Activated naive CD4-positive, alpha-beta T cell (primary cell): ENCODE data around the gene PLEKHO2.
"Not testable (repeated sequence)": the region's sequence is repeated elsewhere in the genome, so short reads cannot be mapped to it uniquely, and the experiment has no call there.

ENCODE experiments used
- DNase-seq, 4 experiments: peaks; one replicate each; lab custom pipeline; 2025; lab: John Stamatoyannopoulos, UW

Gene PLEKHO2, protein sequence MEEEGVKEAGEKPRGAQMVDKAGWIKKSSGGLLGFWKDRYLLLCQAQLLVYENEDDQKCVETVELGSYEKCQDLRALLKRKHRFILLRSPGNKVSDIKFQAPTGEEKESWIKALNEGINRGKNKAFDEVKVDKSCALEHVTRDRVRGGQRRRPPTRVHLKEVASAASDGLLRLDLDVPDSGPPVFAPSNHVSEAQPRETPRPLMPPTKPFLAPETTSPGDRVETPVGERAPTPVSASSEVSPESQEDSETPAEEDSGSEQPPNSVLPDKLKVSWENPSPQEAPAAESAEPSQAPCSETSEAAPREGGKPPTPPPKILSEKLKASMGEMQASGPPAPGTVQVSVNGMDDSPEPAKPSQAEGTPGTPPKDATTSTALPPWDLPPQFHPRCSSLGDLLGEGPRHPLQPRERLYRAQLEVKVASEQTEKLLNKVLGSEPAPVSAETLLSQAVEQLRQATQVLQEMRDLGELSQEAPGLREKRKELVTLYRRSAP

DNA sequence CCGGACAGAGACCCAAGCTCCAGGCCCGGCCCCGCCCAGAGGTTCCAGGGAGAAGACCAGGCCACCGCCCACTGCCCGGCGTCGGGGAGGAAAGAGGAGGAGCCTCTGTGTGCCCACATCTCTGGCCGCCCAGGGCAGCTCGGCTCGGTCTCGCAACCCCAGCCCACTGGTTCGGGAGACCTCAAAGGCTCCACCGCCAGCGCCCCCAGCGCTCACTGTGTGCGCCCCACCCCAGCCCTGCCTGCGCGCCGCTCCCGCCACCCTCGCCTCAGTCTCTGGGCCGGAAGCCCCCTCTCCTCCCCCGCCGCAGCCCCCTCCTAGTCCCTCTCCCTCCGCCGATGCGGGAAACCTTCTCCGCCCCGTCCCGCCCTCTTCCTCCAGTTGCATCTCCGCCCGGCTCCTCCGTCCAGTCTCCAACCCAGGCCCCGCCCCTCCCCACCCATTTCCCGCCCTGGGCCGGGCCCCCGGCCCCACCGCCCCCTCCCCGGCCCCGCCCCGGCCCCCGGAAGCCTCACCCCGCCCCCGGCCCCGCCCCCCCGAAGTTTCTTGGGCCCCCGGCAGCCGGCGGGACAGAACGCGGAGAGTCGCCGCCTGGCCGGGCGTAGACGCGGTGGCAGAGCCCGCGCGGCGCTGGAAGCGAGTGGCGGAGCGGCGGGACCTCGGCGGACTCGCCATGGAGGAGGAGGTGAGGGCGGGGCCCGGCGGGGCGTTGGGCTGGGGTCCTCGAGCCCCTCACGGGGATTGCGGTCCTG lies at the start of gene PLEKHO2:
TSS of gene PLEKHO2 (plus strand) at position 572 of the 752 bp plus-strand sequence. CDS start at position 674, 102 bp downstream.
- DNase-seq: peak; percentile 35 to 91 (median 68)

DNA sequence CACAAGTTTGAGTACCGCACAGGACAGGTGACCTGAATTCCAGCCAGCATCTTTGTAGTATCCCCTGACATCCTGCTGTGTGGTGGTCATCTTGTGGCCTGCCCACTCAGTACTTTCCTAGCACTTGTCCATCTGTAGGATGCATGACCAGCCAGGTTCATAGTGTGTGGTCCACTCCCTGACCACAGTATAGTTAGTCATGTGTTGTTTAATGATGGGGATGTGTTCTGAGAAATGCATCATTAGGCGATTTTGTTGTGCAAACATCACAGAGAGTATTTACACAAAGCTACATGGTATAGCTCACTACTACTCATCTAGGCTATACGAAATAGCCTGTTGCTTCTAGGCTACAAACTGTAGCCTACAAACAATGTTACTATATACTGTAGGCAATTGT lies 49.4 kb upstream of the PLEKHO2 start:
- no peak for DNase-seq

DNA sequence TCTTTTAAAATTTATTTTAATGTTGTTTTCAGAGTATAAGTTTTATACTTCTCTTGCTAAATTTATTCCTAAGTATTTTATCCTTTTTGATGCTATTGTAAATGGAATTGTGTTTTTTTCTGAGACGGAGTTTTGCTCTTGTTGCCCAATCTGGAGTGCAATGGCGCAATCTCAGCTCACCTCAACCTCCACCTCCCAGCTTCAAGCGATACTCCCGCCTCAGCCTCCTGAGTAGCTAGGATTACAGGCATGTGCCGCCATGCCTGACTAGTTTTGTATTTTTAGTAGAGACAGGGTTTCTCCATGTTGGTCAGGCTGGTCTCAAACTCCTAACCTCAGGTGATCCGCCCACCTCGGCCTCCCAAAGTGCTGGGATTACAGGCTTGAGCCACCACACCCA lies 46.4 kb upstream of the PLEKHO2 start:
- not testable (repeated sequence) for DNase-seq

DNA sequence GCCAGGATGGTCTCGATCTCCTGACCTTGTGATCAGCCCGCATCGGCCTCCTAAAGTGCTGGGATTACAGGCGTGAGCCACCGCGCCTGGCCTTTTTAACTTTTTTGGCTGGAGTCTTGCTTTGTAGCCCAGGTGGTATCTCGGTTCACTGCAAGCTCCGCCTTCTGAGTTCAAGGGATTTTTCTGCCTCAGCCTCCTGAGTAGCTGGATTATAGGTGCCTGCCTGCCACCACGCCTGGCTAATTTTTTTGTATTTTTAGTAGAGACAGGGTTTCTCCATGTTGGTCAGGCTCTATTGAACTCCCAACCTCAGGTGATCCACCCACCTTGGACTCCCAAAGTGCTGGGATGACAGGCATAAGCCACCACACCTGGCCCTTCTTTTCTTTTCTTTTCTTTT lies 45.8 kb upstream of the PLEKHO2 start:
- DNase-seq: not testable (repeated sequence)

DNA sequence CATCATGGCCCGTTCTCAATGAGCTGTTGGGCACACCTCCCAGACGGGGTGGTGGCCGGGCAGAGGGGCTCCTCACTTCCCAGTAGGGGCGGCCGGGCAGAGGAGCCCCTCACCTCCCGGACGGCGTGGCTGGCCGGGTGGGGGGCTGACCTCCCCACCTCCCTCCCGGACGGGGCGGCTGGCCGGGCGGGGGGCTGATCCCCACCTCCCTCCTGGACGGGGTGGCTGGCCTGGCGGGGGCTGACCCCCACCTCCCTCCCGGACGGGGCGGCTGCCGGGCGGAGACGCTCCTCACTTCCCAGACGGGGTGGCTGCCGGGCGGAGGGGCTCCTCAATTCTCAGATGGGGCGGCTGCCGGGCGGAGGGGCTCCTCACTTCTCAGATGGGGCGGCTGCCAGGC lies 42.8 kb upstream of the PLEKHO2 start:
- not testable (repeated sequence) for DNase-seq

DNA sequence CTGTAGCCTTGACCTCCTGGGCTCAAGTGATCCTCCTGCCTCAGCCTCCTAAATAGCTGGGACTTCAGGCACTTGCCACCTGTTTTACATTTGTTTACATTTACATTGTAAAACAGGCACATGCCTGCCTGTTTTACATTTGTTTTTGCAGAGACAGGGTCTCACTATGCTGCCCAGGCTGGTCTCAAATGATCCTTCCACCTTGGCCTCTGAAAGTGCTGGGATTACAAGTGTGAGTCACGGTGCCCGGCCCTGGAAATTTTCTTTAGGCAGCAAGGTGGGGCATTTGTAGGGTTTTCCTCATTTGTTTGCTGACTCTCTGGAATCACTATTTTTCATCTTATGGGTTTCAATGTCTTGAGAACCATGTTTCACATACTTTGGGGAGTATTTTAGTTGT lies 41.2 kb upstream of the PLEKHO2 start:
- no peak for DNase-seq

DNA sequence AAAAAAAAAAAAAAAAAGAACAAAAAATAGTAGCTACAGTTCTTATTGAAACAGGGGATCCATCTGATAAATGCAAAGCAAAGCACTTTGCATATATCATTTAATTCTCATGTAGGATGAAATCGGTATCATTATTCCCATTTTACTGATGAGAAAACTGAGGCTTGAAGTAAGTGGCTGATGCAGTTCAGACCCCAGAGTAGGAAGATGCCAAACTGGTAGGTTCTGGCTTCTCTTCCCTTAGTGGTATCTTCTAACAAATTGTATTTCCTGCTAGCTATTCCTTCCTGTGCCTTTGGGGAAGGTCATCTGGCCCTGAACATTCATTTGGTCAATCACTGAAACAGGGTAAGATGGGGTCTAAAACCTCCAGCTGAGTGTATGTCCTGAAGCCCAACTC lies 38.2 kb upstream of the PLEKHO2 start:
- DNase-seq: no peak

DNA sequence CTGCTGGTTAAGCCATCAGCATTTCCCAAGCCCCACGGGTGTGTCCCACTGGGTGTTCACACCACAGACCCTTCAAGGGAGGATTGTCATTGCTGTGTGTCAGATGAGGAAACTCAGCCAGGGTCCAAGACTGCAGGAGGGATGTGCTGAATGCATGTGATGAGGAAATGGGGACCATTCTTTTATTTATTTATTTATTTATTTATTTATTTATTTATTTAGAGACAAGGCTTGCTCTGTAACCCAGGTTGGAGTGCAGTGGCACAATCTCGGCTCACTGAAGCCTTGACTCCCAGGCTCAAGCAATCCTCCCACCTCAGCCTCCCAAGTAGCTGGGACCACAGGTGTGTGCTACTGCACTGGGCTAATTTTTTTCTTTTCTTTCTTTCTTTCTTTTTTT lies 37.1 kb upstream of the PLEKHO2 start:
- no peak for DNase-seq

DNA sequence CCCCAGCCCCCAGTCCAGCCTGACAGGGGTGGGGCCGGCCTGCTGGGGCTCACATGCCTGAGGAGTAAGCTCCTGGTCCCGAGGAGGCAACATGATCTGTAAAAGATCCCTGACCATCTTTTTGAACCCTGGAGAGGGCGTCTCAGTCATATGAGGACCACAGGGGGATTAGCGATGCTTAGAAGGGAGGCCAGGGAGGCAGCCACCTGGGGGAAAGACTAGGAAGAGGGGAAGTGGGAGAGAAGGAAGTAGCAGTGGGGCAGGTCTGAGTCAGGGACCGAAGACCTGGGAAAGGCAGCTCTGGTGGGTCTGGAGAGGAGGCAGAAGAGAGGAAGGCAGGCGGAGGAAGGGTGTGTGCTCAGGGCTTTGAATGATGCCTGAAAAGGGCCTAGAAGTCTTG lies 35.2 kb upstream of the PLEKHO2 start:
- no peak for DNase-seq

DNA sequence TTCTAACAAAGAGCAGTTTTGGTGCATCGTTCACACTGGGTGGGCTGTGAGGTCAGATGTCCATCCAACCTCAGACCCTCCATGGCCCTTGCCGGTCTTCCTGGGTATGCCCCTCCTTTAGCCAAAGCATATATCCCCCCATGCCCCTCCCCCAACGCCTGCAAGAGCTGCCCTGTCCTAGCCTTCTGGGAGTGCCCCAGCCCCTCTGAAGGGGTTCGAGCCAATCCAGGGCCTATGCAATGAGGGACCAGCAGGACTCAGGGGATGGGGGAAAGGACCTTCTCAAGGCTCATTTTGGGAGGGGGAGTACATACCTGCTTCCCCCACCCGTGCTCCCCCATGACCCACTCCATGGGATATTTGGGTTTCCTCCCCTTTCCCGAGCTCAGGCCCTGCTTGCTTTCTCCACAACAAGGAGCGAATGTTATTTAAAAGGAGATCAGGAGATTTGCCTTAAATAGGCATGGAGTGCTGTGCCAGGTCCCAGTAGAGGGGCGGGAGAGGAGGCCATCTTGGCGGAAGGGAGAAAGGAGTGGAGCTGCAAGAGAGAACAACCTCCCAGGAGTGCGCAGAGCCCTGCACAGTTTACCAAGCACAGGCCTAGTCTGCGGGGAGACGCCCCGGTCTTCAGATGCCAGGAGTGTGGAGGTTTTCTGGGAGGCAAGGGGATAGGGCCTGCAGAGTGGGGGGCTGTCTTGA lies 34.5 kb upstream of the PLEKHO2 start:
- DNase-seq: no peak

DNA sequence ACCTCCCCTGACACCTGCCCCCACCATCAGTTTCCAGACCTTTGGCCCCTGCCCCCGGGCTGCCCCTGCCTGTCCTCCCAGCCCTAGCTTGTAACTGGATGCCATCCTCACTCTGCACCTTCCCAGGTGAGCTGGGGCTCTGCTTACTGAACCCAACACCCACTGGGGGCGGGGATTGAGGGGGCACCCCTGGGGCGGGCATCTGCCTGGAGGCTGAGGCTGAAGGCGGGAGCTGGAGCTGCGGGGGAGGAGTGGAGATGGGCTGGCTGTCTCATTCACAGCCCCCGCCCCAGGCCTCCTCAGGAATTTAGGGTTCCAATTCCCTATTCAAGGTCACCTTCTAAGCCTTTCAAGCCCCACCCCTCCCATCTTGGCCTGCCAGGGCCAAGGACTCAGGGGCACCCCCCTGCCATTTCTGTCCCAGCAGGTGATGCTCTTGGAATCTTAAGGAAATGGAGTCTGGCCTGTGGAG lies 33.9 kb upstream of the PLEKHO2 start:
- DNase-seq: no peak

DNA sequence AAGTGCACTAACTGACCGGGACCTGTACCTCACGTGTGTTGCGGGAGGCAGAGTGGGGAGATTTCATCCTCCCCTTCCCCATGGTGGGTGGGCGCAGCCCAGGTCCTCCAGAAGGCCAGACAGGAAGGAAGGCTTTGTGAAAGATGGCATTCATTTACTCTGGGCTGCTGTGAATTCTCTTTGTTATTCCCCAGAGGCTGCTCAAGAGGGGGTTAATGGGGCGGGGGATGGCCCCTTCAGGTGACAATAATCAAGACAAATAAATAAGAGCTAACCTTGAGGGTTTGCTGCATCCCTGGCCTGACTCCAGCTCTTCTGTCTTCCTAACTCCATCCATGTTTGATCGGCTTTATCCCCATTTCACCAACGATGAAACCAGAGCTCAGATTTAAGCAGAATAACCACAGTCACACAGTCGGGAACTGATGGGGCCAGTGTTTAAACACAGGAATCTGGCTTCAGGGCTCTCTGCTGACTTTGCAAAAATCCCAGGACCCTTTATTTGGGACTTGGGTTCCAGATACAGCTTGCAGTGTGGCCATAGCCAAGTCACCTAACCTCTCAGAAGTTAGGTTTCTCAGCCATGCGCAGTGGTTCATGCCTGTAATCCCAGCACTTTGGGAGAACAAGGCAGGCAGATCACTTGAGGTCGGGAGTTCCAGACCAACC lies 32.8 kb upstream of the PLEKHO2 start:
- DNase-seq: no peak

DNA sequence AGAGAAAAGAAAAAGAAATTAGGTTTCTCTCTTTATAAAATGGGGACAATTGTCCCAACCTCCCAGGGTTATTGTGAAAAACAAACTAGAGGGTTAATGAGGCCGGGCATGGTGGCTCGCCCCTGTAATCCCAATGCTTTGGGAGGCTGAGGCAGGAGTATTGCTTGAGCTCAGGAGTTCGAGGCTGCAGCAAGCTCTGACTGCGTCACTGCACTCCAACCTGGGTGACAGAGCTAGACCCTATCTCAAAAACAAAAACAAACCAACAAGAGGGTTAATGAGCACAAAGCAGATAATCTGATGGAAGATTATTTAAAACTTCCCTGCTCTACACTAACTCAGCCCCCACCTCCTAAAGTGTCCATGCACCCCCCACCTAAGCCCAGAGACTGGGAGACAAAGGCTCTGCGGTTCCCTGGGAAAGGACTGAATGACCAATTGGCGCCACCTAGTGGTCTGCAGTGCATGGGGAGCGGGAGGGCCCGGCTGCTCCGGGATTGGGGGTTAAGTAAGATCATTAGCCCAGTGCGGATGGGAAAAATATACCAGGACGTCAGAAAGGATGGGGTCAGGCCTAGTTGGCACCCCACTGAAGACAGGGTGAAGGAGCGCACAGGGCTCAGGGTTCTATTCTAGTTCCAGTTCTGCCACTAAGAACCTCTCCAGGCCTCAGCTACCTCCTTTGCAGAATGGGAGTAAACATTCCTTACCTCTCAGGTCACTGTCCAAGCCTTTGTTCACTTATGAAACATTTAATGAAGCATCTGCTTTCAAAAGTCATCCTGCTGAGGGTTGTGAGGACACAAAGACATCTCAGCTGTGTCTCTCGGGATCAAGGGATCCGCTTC lies 31.8 kb upstream of the PLEKHO2 start:
- DNase-seq: peak; percentile 24 to 52 (median 37)

DNA sequence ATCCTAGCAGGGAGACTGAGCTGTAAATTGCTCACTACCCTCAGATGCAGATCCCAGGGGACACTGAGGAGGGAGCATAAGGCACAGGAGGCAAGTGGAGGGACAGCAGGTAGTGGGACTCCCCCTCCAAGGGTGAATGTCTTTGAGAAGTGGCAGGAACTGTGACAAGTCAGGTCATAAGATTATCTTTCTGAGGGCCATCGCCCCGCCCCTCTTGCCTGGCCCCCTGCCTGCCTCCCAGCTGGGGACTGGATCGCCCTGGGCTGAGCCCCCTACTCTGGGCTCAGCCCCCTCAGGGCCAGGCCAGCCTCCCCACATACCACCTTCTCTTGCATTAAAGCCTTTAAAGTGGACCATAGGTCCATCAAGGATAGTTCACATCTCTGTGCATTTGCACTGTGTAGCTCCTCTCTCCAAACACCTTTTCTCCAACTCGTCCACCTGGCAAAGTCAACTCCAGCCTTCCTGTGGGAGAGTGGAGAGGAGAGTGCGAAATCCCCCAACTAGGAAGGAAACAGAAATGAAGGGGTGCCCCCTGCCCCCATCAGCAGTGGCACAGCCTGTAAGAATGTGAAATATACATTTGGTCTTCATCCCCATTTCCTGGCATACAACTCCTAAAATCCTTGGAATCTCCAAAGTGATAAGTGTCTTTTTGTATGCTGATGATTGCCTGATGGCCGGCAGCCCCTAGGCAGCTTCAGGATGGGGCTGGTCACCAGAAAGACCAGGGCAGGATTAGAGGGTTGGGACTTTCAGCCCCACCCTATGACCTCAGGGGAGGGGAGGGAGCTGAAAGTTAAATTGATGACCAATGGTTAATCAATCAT lies 31.0 kb upstream of the PLEKHO2 start:
- no peak for DNase-seq

DNA sequence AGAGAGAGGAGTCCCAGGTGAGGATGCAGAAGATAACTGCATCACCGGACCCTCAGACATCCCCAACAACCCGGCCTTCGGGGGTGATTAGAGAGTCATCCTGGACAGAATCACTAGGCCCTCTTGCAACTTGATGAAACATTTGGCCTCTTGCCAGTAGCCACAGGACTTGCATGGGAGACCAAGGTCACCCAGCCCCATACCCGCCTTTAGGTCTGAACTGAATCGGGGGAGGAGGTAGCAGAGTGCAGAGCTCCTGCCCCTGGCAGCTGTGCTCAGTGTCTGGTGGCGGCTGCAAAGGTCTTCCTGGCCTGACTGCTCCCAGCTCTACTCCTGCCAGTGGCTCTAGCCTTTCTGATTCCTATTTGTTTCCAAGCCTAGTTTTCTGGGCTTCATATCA lies 28.6 kb upstream of the PLEKHO2 start:
- DNase-seq: no peak

DNA sequence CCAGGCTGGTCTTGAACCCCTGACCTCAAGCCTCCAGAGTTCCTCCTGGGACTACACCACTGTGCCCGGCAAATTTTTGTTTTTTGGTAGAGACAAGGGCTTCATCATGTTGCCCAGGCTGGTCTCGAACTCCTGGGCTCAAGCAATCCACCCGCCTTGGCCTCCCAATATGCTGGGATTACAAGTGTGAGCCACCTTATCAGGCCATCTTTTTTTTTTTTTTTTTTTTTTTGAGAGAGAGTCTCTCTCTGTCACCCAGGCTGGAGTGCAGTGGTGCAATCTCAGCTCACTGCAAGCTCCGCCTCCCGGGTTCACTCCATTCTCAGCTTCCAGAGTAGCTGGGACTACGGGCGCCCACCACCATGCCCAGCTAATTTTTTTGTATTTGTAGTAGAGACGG lies 27.4 kb upstream of the PLEKHO2 start:
- DNase-seq: not testable (repeated sequence)

DNA sequence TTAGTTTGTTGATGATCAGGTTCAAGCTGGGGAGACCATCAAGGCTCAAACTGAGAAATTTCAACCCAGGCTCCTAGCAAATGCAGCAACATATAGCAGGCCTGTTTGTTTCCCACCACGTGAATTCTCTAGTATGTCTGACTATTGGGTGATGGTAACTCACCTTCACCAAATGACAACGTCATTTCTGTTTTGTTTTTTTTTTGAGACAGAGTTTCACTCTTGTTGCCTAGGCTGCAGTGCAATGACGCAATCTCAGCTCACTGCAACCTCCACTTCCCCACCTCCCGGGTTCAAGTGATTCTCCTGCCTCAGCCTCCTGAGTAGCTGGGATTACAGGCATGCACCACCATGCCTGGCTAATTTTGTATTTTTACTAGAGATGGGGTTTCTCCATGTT lies 26.8 kb upstream of the PLEKHO2 start:
- DNase-seq: not testable (repeated sequence)

DNA sequence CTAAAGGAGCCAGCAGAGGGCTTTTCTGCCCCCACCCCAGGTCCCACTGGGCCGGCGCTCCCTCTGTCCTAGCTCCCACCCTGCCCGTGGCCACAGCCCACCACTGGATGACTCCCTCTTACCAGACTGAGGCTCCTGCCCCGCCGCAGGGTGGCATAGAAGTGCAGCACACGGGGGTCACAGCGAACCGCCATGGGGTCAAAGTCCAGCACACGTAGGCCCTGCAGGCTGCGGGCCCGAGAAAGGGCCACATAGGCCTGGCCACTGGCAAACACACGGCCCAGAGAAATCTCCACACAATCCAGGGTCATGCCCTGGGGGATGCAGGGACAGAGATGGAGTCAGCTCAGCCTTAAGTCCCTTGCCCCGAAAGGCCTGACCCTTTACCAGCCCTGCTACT lies 25.3 kb upstream of the PLEKHO2 start:
- DNase-seq: no peak

DNA sequence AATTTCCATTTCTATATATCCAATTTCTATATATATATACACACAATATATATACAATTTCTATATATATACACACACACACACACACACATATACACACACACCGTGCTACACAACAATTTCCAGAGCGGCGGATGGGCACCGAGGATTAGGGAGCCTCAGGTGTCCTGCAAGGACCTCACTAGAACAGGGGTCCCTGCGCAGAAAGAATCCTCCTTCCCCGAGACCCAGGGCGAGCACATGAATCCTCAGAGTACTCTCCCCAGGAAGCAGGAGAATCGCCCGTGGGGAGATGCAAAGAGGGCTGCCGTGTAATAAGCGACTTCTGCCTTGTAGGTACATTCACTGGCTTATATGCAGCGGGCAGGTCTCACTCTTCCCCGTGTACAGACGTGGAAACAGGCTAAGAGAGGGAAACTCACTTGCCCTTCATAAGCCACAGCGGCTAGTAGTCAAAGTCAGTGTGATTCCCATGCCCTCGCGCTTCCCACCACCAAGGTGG lies 16.7 kb upstream of the PLEKHO2 start:
- DNase-seq: no peak
